Sigmoid colon (tissue), 4 donors: ENCODE data around the gene SLC35G3.
"Not testable (repeated sequence)": the region's sequence is repeated elsewhere in the genome, so short reads cannot be mapped to it uniquely, and the experiment has no call there.

ENCODE experiments used
- CTCF ChIP-seq, 4 experiments: fragments of 450-650 bp in 3 of 4; fragments of 200-600 bp in 1 of 4; IDR thresholded peaks; one replicate each; pipeline ENCODE4 v1.5.1; 2016 to 2019; ENCODE audit warnings: antibody characterized with exemption in 4 of 4, mild to moderate bottlenecking in 3 of 4, moderate library complexity in 2 of 4
- EP300 ChIP-seq, 4 donors: sonication (generic); formaldehyde crosslinking; IDR thresholded peaks; one replicate each; pipeline ENCODE4 v1.6.1; 2017; ENCODE audit warnings: antibody characterized with exemption in 4 of 4

GRCh38 chr17:35172321-35172720 is 21.9 kb downstream of the SLC35G3 start:
- not testable (repeated sequence) for TF ChIP-seq EP300, CTCF (IDR thresholded peaks at IDR 0.05)
